Epithelial cell of prostate (primary cell): ENCODE results near the gene EDEM1.
A peak's percentile ranks its signal among the peaks of the same experiment; 100 is the strongest.
"Not testable (repeated sequence)": the region's sequence is repeated elsewhere in the genome, so short reads cannot be mapped to it uniquely, and the experiment has no call there.

ENCODE experiments used
- DNase-seq: peaks from one replicate; pipeline ENCODE4 v3.0.0-alpha.2; 2011; ENCODE audit warnings: low read depth, low spot score
- H3K27ac ChIP-seq: fragments of 450-650 bp; 2 replicates; pipeline ENCODE4 v1.5.1; 2017; ENCODE audit warnings: mild to moderate bottlenecking

The EDEM1 gene

GRCh38 chr3:5187156-5187919 is at the start of gene EDEM1:
Gene EDEM1 (plus strand): TSS chr3:5187707. CDS start chr3:5187806, 99 bp downstream.
- peak within 1 kb of the TSS; percentile 99 for H3K27ac ChIP-seq
- peak; percentile 74 for DNase-seq

GRCh38 chr3:5138214-5138981 is 49.1 kb upstream of the EDEM1 start:
- no peak for DNase-seq
- peak overlapping the region; percentile 78 for H3K27ac ChIP-seq

GRCh38 chr3:5140230-5140621 is 47.3 kb upstream of the EDEM1 start:
- H3K27ac ChIP-seq = no peak overlapping the region
- no peak for DNase-seq

GRCh38 chr3:5140839-5141238 is 46.7 kb upstream of the EDEM1 start:
- no peak overlapping the region for H3K27ac ChIP-seq
- DNase-seq = no peak

GRCh38 chr3:5141760-5142159 is 45.7 kb upstream of the EDEM1 start:
- H3K27ac ChIP-seq = no peak overlapping the region
- no peak for DNase-seq

GRCh38 chr3:5143464-5143863 is 44.0 kb upstream of the EDEM1 start:
- DNase-seq = no peak
- no peak overlapping the region for H3K27ac ChIP-seq

DNA sequence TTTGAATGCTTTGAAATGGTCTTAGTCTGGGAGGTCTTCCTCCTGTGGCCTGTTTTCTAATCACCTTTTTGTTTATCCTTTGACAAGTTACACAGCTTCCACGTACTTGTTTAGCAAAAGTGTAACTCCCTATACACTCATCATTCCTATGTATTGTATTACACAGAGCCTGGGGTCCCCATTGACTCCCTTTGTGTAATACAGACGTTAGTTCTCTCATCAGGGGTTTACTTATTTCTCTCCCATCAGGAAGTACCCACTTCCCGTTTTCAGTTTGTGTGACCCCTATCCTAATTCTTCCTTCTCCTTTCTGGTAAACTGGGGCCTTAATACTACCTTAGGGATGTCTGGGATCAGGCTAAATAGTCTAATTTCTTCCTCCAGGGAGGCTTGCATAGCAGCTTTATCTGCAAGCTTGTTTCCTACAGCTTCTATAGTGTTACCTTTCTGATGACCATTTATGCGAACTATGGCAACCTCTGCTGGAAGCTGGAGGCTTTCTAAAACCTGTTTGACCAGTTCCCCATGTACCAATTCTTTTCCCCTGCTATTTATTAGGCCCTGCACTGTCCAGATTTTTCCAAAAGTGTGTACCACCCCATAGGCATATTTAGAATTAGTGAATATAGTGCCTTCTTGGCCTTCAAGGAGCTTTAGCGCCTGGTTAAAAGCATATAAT is 43.1 kb upstream of the EDEM1 start:
- no peak for DNase-seq
- H3K27ac ChIP-seq = no peak overlapping the region

DNA sequence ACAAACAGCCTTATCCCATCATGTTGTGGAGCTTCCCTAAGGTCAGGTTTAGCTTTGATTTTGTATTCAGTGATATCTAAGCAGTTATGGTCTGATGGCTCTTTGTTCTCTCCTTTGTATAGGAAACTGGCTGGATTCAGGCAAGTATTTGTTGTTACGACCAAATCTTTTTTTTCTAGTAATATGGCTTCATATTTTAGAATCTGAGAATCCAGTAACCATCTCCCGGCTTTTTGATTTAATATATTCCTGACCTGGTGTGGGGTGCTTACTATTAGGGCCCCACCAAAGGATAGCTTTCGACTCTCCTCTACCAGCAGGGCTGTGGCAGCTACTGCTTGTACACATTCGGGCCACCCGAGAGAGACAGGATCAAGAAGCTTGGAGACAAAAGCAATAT is 42.4 kb upstream of the EDEM1 start:
- no peak for DNase-seq
- no peak overlapping the region for H3K27ac ChIP-seq

GRCh38 chr3:5147152-5147551 is 40.4 kb upstream of the EDEM1 start:
- H3K27ac ChIP-seq, DNase-seq: not testable (repeated sequence)

GRCh38 chr3:5149306-5149880 is 38.1 kb upstream of the EDEM1 start:
- no peak overlapping the region for H3K27ac ChIP-seq

GRCh38 chr3:5151586-5151985 is 35.9 kb upstream of the EDEM1 start:
- H3K27ac ChIP-seq = no peak overlapping the region
- DNase-seq = no peak

More at GRCh38 chr3:5149306-5149880, 38.1 kb upstream of the EDEM1 start:
- DNase-seq = no peak

- H3K27ac ChIP-seq = no peak overlapping the region
- DNase-seq = no peak
Measured at GRCh38 chr3:5153074-5153473, 34.4 kb upstream of the EDEM1 start.

DNA sequence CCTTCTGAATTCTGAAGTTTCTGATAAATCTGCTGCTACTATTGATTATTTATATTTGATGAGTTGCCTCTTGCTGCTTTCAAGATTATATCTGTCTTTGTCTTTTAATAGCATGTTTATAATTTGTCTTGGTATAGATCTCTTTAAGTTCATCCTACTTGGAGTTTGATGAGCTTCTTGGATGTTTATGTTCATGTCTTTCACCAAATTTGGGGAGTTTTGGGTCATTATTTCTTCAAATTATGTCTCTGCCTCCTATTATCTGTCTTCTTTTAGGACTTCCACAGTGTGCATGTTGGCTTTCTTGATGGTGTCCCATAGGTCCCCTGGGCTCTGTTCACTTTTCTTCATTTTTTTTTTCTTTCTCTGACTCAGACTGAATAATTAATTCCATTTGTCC is 32.3 kb upstream of the EDEM1 start:
- DNase-seq = no peak
- no peak overlapping the region for H3K27ac ChIP-seq

GRCh38 chr3:5160321-5160720 is 27.2 kb upstream of the EDEM1 start:
- H3K27ac ChIP-seq = no peak overlapping the region
- no peak for DNase-seq

GRCh38 chr3:5160940-5161858 is 26.3 kb upstream of the EDEM1 start:
- no peak for DNase-seq
- peak overlapping the region; percentile 16 for H3K27ac ChIP-seq

GRCh38 chr3:5162102-5162501 is 25.4 kb upstream of the EDEM1 start:
- DNase-seq = no peak
- peak overlapping the region; percentile 16 for H3K27ac ChIP-seq

DNA sequence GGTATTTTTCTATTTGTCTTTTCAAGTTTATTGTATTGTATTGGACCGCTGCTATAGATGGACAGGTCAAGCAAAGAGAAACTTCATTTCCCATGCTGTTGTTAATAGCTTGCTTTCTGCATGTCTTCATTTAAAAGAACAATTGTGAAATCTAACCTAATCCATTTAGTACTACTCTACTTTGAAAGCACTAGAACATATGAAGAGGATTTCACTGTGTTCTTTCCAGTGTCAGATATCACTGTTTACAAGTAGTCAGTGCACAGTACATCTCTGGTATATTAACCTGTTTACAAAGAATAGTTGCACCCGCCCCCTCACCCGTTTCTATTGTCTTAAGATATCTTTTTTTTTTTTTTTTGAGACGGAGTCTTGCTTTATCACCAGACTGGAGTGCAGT is 21.8 kb upstream of the EDEM1 start:
- no peak overlapping the region for H3K27ac ChIP-seq
- no peak for DNase-seq

- H3K27ac ChIP-seq = no peak overlapping the region
Measured at GRCh38 chr3:5166846-5167245, 20.7 kb upstream of the EDEM1 start.

GRCh38 chr3:5168110-5168509 is 19.4 kb upstream of the EDEM1 start:
- H3K27ac ChIP-seq = no peak overlapping the region
- DNase-seq = no peak

More at GRCh38 chr3:5166846-5167245, 20.7 kb upstream of the EDEM1 start:
- no peak for DNase-seq

- H3K27ac ChIP-seq = no peak overlapping the region
- DNase-seq = no peak
Measured at GRCh38 chr3:5169807-5170206, 17.7 kb upstream of the EDEM1 start.
